Measurements from ENCODE around the gene PRKRA. TPM values are rescaled to one million over a fixed set of nuclear protein-coding genes. Genes with fewer than 3 reads are reported as not detected.
"Not testable (repeated sequence)": the region's sequence is repeated elsewhere in the genome, so short reads cannot be mapped to it uniquely, and the experiment has no call there.

PRKRA gene
- total RNA-seq, 3 donors from 2014 or later: 61.3 to 73.9 (median 69.1) TPM

DNA sequence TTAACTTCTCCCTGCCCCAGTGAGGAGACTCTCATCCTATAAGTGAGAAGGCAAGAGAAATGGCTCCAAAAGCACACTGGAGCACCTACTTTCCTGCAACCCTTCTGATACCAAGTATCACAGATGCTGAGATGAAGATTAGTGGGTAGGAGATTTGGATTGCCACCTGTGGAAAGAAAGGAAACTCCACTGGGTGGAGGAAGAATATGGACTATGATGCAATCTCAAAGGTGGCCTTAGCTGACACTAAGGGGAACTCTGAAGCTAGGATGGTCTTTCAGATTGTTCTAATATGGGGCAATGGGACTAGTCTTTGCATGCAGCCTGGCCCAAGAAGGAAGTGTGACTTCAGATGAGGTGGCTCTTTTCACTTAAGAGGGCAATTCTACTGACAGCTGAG, 21.6 kb downstream of the PRKRA start:
- TF ChIP-seq POLR2A (IDR thresholded peaks at IDR 0.05): no peak
- no peak for TF ChIP-seq POLR2AphosphoS5 (IDR thresholded peaks at IDR 0.05)
- TF ChIP-seq, protein P1, sequence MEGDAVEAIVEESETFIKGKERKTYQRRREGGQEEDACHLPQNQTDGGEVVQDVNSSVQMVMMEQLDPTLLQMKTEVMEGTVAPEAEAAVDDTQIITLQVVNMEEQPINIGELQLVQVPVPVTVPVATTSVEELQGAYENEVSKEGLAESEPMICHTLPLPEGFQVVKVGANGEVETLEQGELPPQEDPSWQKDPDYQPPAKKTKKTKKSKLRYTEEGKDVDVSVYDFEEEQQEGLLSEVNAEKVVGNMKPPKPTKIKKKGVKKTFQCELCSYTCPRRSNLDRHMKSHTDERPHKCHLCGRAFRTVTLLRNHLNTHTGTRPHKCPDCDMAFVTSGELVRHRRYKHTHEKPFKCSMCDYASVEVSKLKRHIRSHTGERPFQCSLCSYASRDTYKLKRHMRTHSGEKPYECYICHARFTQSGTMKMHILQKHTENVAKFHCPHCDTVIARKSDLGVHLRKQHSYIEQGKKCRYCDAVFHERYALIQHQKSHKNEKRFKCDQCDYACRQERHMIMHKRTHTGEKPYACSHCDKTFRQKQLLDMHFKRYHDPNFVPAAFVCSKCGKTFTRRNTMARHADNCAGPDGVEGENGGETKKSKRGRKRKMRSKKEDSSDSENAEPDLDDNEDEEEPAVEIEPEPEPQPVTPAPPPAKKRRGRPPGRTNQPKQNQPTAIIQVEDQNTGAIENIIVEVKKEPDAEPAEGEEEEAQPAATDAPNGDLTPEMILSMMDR (IDR thresholded peaks at IDR 0.05): no peak
- Histone ChIP-seq H3K9me3 (peaks cover 0 to 1% of the 10 kb centered on the region in 2 donors), H3K36me3 (no peaks in the 10 kb centered on the region), H3K27ac (no peak overlapping the region), H3K4me1 (no peaks in the 10 kb centered on the region), H3K4me3 (no peak overlapping the region), H3K27me3 (no peaks in the 10 kb centered on the region)
- intact Hi-C loops (cut with DNase I; ENCODE audit: low total_unique reads): no loop called here
- no peak for DNase-seq (ENCODE audit: low spot score in 2 of 2)

DNA sequence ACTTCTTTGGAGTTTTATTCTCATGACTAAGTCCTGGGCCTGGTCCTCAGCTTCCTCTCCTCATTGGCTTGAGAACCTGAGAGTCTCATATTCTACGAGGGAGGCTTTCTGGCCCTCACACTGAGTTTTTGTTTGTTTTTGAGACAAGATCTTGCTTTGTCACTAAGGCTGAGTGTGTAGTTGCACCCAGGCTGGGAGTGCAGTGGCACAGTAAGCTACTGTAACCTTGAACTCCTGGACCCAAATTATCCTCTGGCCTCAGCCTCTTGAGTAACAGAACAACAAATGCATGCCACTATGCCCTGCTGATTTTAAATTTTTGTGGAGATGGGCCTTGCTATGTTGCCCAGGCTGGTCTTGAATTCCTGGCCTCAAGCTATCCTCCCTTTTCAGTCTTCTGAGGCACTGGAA, 22.6 kb downstream of the PRKRA start:
- no peak for DNase-seq (ENCODE audit: low spot score in 2 of 2)
- Histone ChIP-seq H3K36me3 (no peaks in the 10 kb centered on the region), H3K9me3 (peaks cover 0 to 6% of the 10 kb centered on the region in 2 donors), H3K27ac (no peak overlapping the region), H3K27me3 (no peaks in the 10 kb centered on the region), H3K4me3 (no peak overlapping the region), H3K4me1 (no peaks in the 10 kb centered on the region)
- TF ChIP-seq, protein P1 (IDR thresholded peaks at IDR 0.05): no peak
- intact Hi-C loops (cut with DNase I; ENCODE audit: low total_unique reads): no loop called here

DNA sequence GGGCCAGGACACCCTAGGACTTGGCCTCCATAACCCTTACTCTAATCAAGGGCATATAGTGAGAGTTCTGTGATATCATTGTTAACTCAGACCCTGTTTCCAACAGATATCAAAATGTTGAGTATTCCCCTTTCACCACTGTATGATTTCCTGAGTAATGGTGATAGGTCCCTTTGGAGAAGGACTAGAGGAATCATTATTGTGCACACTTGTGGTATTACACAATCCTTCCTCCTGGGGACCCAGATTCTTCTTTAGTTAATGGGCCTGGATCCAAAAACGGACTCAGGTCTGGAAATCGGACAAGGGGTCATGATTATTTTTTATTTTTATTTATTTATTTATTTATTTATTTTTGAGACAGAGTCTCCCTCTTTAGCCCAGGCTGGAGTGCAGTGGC, 23.5 kb downstream of the PRKRA start:
- peaks cover 0 to 6% of the 10 kb centered on the region in 2 donors for H3K9me3 ChIP-seq
- no peaks in the 10 kb centered on the region for H3K27me3 ChIP-seq
- no peaks in the 10 kb centered on the region for H3K4me1 ChIP-seq
- H3K36me3 ChIP-seq: no peaks in the 10 kb centered on the region
- TF ChIP-seq POLR2AphosphoS5 (IDR thresholded peaks at IDR 0.05) (no peak), POLR2A (IDR thresholded peaks at IDR 0.05) (no peak)
- TF ChIP-seq, protein P1 (IDR thresholded peaks at IDR 0.05): no peak
- no peak overlapping the region for H3K27ac ChIP-seq
- no peak overlapping the region for H3K4me3 ChIP-seq
- intact Hi-C loops (cut with DNase I; ENCODE audit: low total_unique reads): no loop called here
- DNase-seq (ENCODE audit: low spot score in 2 of 2): no peak

DNA sequence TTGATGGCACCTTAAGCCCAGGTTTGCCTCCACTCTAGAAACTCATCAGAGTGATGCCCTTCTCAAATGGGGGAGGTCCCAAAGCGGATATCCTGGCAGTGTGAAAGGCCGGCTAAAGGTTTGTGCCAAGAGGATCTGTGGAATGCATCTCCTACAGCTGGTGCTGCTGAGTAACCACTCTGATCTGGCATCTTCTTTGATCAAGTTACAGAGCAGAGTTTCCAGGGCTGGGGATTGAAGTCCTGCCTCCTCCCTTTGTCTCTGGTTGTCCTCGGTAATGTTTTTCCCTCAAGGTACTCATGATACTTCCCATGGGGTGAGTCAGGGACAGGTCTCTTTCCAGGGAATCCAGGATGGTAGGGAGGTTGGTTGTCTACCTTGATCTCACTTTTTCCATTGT, 24.6 kb downstream of the PRKRA start:
- Histone ChIP-seq H3K27me3 (no peaks in the 10 kb centered on the region), H3K4me1 (no peaks in the 10 kb centered on the region), H3K36me3 (no peaks in the 10 kb centered on the region), H3K27ac (no peak overlapping the region), H3K4me3 (no peak overlapping the region), H3K9me3 (peaks cover 0 to 6% of the 10 kb centered on the region in 2 donors)
- intact Hi-C loops (cut with DNase I; ENCODE audit: low total_unique reads): no loop called here
- no peak for DNase-seq (ENCODE audit: low spot score in 2 of 2)
- TF ChIP-seq, protein P1 (IDR thresholded peaks at IDR 0.05): no peak
- no peak for TF ChIP-seq POLR2A (IDR thresholded peaks at IDR 0.05)
- no peak for TF ChIP-seq POLR2AphosphoS5 (IDR thresholded peaks at IDR 0.05)

DNA sequence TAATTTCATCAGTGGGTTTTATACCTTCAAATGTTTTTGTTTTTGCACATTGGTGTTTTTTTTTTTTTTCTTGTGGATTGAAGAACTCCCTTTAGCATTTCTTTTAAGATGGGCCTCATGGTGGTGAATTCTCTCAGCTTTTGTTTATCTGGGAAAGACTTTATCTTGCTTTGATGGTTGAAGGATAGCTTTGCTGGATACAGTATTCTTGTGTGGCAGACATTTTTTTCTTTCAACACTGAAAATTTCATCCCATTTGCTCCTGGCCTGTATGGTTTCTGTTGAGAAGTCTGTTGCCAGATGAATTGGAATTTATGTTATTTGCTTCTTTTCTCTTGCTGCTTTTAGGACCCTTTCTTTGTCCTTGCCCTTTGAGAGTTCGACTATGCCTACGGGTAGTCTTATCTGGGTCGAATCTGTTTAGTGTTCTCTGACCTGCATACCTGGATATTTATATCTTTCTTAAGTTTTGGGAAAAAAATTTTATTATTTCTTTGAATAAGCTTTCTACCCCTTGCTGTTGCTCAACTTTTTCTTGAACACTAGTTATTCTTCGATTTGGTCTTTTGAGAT, 25.6 kb downstream of the PRKRA start:
- Histone ChIP-seq H3K4me1 (no peaks in the 10 kb centered on the region), H3K9me3 (peaks cover 0 to 6% of the 10 kb centered on the region in 2 donors), H3K36me3 (no peaks in the 10 kb centered on the region), H3K27ac (no peak overlapping the region), H3K4me3 (no peak overlapping the region), H3K27me3 (no peaks in the 10 kb centered on the region)
- TF ChIP-seq POLR2A (IDR thresholded peaks at IDR 0.05) (no peak), POLR2AphosphoS5 (IDR thresholded peaks at IDR 0.05) (no peak)
- TF ChIP-seq, protein P1 (IDR thresholded peaks at IDR 0.05): no peak
- no peak for DNase-seq (ENCODE audit: low spot score in 2 of 2)
- intact Hi-C loops (cut with DNase I; ENCODE audit: low total_unique reads): no loop called here

DNA sequence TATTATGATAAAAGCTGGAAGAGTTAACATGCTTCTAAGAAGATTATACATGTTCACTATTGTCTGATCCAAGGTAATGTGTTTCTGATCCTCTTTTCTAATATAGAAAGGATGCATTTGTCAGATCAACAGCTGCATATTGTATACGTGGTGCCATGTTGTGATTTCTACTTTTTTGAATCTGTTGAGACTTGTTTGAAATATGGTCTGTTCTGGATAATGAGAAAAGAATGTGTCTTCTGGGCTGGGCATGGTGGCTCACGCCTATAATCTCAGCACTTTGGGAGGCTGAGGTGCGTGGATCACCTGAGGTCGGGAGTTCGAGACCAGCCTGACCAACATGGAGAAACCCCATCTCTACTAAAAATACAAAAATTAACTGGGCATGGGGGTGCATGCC, 27.2 kb downstream of the PRKRA start:
- H3K9me3 ChIP-seq; intact Hi-C loops (cut with DNase I; ENCODE audit: low total_unique reads); DNase-seq (ENCODE audit: low spot score in 2 of 2); H3K27me3 ChIP-seq; H3K4me3 ChIP-seq; H3K36me3 ChIP-seq; H3K4me1 ChIP-seq; H3K27ac ChIP-seq: not testable (repeated sequence)

Measured in breast epithelium (tissue), 4 donors.